Uterus (tissue), 2 donors: ENCODE data around the gene KIAA1217.

Experiments used
- POLR2A ChIP-seq, 2 donors: fragments of 450-650 bp; IDR thresholded peaks; one replicate each; pipeline ENCODE4 v1.6.1; 2016; ENCODE audit warnings: antibody characterized with exemption in 2 of 2, mild to moderate bottlenecking in 1 of 2, moderate library complexity in 1 of 2
- TF ChIP-seq, protein P1 (sequence below), 4 experiments: fragments of 200-600 bp in 2 of 4; fragments of 450-650 bp in 2 of 4; sonication (generic) in 2 of 4; IDR thresholded peaks; one replicate each; pipeline ENCODE4 v1.5.1; 2016 to 2019; ENCODE audit warnings: antibody characterized with exemption in 4 of 4, mild to moderate bottlenecking in 2 of 4, moderate library complexity in 1 of 4

GRCh38 chr10:24251547-24251946 is 42.6 kb downstream of the KIAA1217 start:
- TF ChIP-seq, protein P1, sequence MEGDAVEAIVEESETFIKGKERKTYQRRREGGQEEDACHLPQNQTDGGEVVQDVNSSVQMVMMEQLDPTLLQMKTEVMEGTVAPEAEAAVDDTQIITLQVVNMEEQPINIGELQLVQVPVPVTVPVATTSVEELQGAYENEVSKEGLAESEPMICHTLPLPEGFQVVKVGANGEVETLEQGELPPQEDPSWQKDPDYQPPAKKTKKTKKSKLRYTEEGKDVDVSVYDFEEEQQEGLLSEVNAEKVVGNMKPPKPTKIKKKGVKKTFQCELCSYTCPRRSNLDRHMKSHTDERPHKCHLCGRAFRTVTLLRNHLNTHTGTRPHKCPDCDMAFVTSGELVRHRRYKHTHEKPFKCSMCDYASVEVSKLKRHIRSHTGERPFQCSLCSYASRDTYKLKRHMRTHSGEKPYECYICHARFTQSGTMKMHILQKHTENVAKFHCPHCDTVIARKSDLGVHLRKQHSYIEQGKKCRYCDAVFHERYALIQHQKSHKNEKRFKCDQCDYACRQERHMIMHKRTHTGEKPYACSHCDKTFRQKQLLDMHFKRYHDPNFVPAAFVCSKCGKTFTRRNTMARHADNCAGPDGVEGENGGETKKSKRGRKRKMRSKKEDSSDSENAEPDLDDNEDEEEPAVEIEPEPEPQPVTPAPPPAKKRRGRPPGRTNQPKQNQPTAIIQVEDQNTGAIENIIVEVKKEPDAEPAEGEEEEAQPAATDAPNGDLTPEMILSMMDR (IDR thresholded peaks at IDR 0.05) = no peak
- TF ChIP-seq POLR2A (IDR thresholded peaks at IDR 0.05) = no peak
